ENCODE measurements around the gene NECAB3.

Gene NECAB3

GRCh38 chr20:33664085-33664761 lies 10.0 kb downstream of the NECAB3 start:
- DNase-seq, result peak in 1 of 6 experiments; percentile 28

- peak; percentile 63 to 81 (median 72) for DNase-seq
Measured at GRCh38 chr20:33663161-33664084, 10.8 kb downstream of the NECAB3 start.

GRCh38 chr20:33662172-33662571 lies 12.1 kb downstream of the NECAB3 start, which contains the start of gene C20orf144:
Gene C20orf144, plus strand, starts transcription at chr20:33662327. Its CDS starts 19 bp downstream, at chr20:33662346.
- no peak for DNase-seq

- no peak for DNase-seq
Measured at GRCh38 chr20:33660685-33661058, 13.6 kb downstream of the NECAB3 start.

- DNase-seq, result no peak
Measured at GRCh38 chr20:33660035-33660684, 14.1 kb downstream of the NECAB3 start.

GRCh38 chr20:33659341-33660034 lies 14.7 kb downstream of the NECAB3 start:
- DNase-seq, result no peak

- no peak for DNase-seq
Measured at GRCh38 chr20:33658929-33659328, 15.3 kb downstream of the NECAB3 start.

GRCh38 chr20:33658510-33658909 lies 15.7 kb downstream of the NECAB3 start:
- DNase-seq, result no peak

- no peak for DNase-seq
Measured at GRCh38 chr20:33657704-33658095, 16.5 kb downstream of the NECAB3 start.

- DNase-seq, result no peak
Measured at GRCh38 chr20:33656783-33657703, 17.2 kb downstream of the NECAB3 start.

- no peak for DNase-seq
Measured at GRCh38 chr20:33656010-33656782, 18.0 kb downstream of the NECAB3 start.

GRCh38 chr20:33655164-33655563 lies 19.1 kb downstream of the NECAB3 start:
- no peak for DNase-seq

- DNase-seq, result no peak
Measured at GRCh38 chr20:33654680-33655161, 19.5 kb downstream of the NECAB3 start.

- DNase-seq, result no peak
Measured at GRCh38 chr20:33653900-33654596, 20.2 kb downstream of the NECAB3 start.

- peak in 3 of 6 experiments; percentile 3 to 29 (median 17) for DNase-seq
Measured at GRCh38 chr20:33653218-33653899, 20.9 kb downstream of the NECAB3 start.

- DNase-seq, result no peak
Measured at GRCh38 chr20:33651562-33652048, 22.6 kb downstream of the NECAB3 start.

GRCh38 chr20:33650753-33651561 lies 23.3 kb downstream of the NECAB3 start:
- no peak for DNase-seq

GRCh38 chr20:33650111-33650752 lies 24.0 kb downstream of the NECAB3 start:
- no peak for DNase-seq

Measured in stimulated activated naive CD4-positive, alpha-beta T cell (primary cell).